ENCODE measurements around the gene SMG9.

GRCh38 chr19:43715776-43716175, 39.0 kb downstream of the SMG9 start, which contains the start of gene IRGC:
- TF ChIP-seq REST (IDR thresholded peaks at IDR 0.05; ENCODE audit: insufficient read depth in 1 of 2, low read depth in 2 of 2, low read length in 1 of 2) (no peak), CTCF (IDR thresholded peaks at IDR 0.05) (no peak), SIN3A (IDR thresholded peaks at IDR 0.05; ENCODE audit: borderline replicate concordance, insufficient read depth, low read depth, low read length) (no peak), POLR2AphosphoS5 (IDR thresholded peaks at IDR 0.05; ENCODE audit: low read depth, low read length) (no peak)
